Measurements from ENCODE around the gene TBC1D22A. TPM values are rescaled to one million over a fixed set of nuclear protein-coding genes. Genes with fewer than 3 reads are reported as not detected.
"Not testable (repeated sequence)": the region's sequence is repeated elsewhere in the genome, so short reads cannot be mapped to it uniquely, and the experiment has no call there.

The TBC1D22A gene
- total RNA-seq, 2 experiments from 2014 or later, result 33.2 to 34.9 TPM

GRCh38 chr22:47116426-47117341 is 354.2 kb downstream of the TBC1D22A start:
- no peaks in the 10 kb centered on the region for H3K9me3 Mint-ChIP-seq
- H3K27me3 Mint-ChIP-seq, result no peaks in the 10 kb centered on the region
- peaks cover 5% of the 10 kb centered on the region for H3K36me3 Mint-ChIP-seq
- intact Hi-C loops (cut with micrococcal nuclease), result no loop called here
- no peak for DNase-seq
- ChIA-PET POLR2A (no interaction called here), CTCF (no interaction called here)
- H3K27ac Mint-ChIP-seq, result no peak overlapping the region
- no peak overlapping the region for H3K4me3 Mint-ChIP-seq
- no peaks in the 10 kb centered on the region for H3K4me1 Mint-ChIP-seq (ENCODE audit: low read depth)

DNA sequence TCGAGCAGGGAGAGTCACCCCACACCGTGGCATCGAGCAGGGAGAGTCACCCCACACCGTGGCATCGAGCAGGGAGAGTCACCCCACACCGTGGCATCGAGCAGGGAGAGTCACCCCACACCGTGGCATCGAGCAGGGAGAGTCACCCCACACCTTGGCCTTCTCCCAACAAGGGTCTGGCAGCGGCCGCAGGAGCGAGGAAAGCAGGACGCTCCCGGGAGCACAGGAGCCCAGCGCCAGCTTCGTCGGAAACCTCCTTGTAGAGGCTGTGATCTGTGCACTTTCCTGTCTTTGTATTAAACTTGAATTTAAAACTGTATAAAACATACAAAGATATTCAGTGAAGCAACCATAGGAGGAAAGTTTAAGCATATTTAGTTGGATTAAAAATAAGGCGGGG is 355.0 kb downstream of the TBC1D22A start:
- H3K27me3 Mint-ChIP-seq; H3K4me1 Mint-ChIP-seq (ENCODE audit: low read depth); DNase-seq; POLR2A ChIA-PET; CTCF ChIA-PET; intact Hi-C loops (cut with micrococcal nuclease); H3K4me3 Mint-ChIP-seq; H3K9me3 Mint-ChIP-seq; H3K27ac Mint-ChIP-seq; H3K36me3 Mint-ChIP-seq: not testable (repeated sequence)

GRCh38 chr22:47119181-47119580 is 356.7 kb downstream of the TBC1D22A start:
- no peaks in the 10 kb centered on the region for H3K9me3 Mint-ChIP-seq
- ChIA-PET CTCF (no interaction called here), POLR2A (no interaction called here)

DNA sequence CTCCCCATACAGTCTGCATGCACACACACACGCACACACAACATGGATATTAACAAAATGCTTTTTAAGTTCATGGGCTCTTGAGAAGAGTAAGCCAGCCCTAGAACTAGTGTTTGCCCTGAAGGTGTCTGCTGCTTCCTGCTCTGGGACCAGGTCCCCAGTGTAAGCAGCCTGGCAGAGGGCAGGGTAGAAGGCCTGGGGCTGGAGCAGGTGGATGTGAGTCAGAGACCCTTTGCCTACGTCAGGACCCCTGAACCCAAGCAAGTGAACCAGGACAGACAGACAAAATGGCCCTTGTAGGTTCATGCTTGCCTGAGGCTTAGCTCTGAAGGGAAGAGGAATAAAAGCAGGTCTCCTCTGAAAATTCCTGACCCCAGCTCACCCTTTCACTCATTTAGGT is 357.9 kb downstream of the TBC1D22A start:
- intact Hi-C loops (cut with micrococcal nuclease), result no loop called here

More at GRCh38 chr22:47119181-47119580, 356.7 kb downstream of the TBC1D22A start:
- H3K27ac Mint-ChIP-seq, result no peak overlapping the region
- DNase-seq, result no peak
- H3K4me3 Mint-ChIP-seq, result no peak overlapping the region
- no peaks in the 10 kb centered on the region for H3K4me1 Mint-ChIP-seq (ENCODE audit: low read depth)
- H3K36me3 Mint-ChIP-seq, result peaks cover 3% of the 10 kb centered on the region
- no peaks in the 10 kb centered on the region for H3K27me3 Mint-ChIP-seq
- intact Hi-C loops (cut with micrococcal nuclease), result no loop called here

GRCh38 chr22:47121791-47122190 is 359.3 kb downstream of the TBC1D22A start:
- ChIA-PET POLR2A (no interaction called here), CTCF (no interaction called here)
- no peaks in the 10 kb centered on the region for H3K27me3 Mint-ChIP-seq
- H3K27ac Mint-ChIP-seq, result no peak overlapping the region
- peaks cover 3% of the 10 kb centered on the region for H3K36me3 Mint-ChIP-seq
- intact Hi-C loops (cut with micrococcal nuclease), result no loop called here
- H3K9me3 Mint-ChIP-seq, result no peaks in the 10 kb centered on the region
- no peak for DNase-seq
- H3K4me3 Mint-ChIP-seq, result no peak overlapping the region
- H3K4me1 Mint-ChIP-seq (ENCODE audit: low read depth), result peaks cover 3% of the 10 kb centered on the region

More for the DNA sequence above, 357.9 kb downstream of the TBC1D22A start:
- Mint-ChIP-seq H3K9me3 (no peaks in the 10 kb centered on the region), H3K27ac (no peak overlapping the region), H3K27me3 (no peaks in the 10 kb centered on the region), H3K4me3 (no peak overlapping the region), H3K36me3 (peaks cover 3% of the 10 kb centered on the region), H3K4me1 (ENCODE audit: low read depth) (no peaks in the 10 kb centered on the region)
- CTCF ChIA-PET, result no interaction called here
- POLR2A ChIA-PET, result no interaction called here
- no peak for DNase-seq

GRCh38 chr22:47122441-47123000 is 360.1 kb downstream of the TBC1D22A start:
- DNase-seq, result no peak
- H3K4me1 Mint-ChIP-seq (ENCODE audit: low read depth), result peaks cover 4% of the 10 kb centered on the region

DNA sequence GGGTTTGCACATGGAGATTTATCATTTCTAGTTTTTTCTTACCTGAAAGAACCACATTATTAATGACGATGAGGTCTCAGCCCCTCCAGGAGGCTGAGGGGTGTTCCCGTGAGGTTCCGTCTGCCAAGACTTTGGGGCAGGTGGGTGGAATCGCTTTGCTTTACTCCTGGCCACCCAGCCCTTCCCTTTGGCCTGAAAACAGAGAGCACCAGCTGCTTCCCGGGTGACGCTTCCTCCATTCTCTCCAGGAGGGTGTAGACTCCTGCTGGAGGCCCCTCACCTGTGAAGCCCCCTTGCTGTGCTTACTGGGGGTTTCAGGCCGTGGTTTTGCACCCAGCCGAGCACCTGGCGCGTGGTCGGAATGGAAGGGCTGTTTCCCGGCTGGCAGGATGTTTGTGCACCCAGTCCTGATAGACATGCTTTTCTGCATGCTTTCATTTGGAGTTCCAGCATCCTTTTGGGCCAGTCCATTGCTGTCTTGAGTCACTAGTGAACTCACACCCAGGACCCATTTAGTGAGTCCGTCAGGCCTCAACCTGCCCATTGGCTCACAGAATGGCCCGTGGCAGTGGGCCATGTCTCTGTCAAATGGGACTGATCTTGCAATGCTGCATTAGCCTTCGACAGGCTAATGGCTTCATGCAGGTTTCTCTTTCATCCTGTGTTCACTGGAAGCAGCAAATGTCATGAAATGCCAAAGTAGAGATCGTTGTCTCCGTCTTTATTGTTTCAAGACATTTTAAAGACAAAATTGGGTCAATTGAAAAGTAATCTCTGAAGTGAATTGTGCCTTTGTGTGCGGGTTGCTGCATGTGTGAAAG is 360.8 kb downstream of the TBC1D22A start:
- no peaks in the 10 kb centered on the region for H3K36me3 Mint-ChIP-seq
- intact Hi-C loops (cut with micrococcal nuclease), result no loop called here
- POLR2A ChIA-PET, result no interaction called here
- no peaks in the 10 kb centered on the region for H3K9me3 Mint-ChIP-seq
- H3K4me3 Mint-ChIP-seq, result no peak overlapping the region
- CTCF ChIA-PET, result no interaction called here
- DNase-seq, result no peak
- peaks cover 4% of the 10 kb centered on the region for H3K4me1 Mint-ChIP-seq (ENCODE audit: low read depth)
- peak overlapping the region; percentile 38 for H3K27ac Mint-ChIP-seq
- H3K27me3 Mint-ChIP-seq, result no peaks in the 10 kb centered on the region

More at GRCh38 chr22:47122441-47123000, 360.1 kb downstream of the TBC1D22A start:
- POLR2A ChIA-PET, result no interaction called here
- CTCF ChIA-PET, result no interaction called here
- intact Hi-C loops (cut with micrococcal nuclease), result no loop called here
- Mint-ChIP-seq H3K36me3 (no peaks in the 10 kb centered on the region), H3K9me3 (no peaks in the 10 kb centered on the region), H3K4me3 (no peak overlapping the region), H3K27ac (no peak overlapping the region), H3K27me3 (no peaks in the 10 kb centered on the region)

- ChIA-PET POLR2A (no interaction called here), CTCF (no interaction called here)
- no peaks in the 10 kb centered on the region for H3K27me3 Mint-ChIP-seq
- no peak for DNase-seq
- peaks cover 4% of the 10 kb centered on the region for H3K4me1 Mint-ChIP-seq (ENCODE audit: low read depth)
- H3K4me3 Mint-ChIP-seq, result no peak overlapping the region
- no peaks in the 10 kb centered on the region for H3K9me3 Mint-ChIP-seq
- peak overlapping the region; percentile 38 for H3K27ac Mint-ChIP-seq
- intact Hi-C loops (cut with micrococcal nuclease), result no loop called here
- peaks cover 2% of the 10 kb centered on the region for H3K36me3 Mint-ChIP-seq
Measured at GRCh38 chr22:47123827-47124442, 361.5 kb downstream of the TBC1D22A start.

DNA sequence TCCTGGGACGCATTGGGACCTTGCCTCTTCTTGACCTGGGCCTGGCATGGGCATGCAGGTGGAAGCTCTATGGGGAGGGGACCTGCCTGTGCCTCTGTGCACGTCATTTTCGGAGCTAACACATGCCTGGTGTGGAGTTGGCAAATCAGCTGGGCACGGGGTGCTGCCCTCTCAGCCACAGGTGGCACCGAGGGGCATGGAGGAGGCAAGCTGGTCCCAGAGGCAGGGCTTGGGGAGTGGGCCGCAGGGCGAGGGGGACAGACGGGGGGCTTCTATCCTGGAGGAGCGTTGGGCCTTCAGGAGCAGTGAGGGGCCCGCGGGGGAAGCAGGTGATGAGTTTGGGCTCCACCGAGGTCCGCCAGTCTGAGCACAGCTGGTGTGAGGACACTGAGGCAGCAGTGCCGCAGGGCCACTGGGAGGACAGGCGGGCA is 362.0 kb downstream of the TBC1D22A start:
- no peak for DNase-seq
- peaks cover 4% of the 10 kb centered on the region for H3K4me1 Mint-ChIP-seq (ENCODE audit: low read depth)
- H3K9me3 Mint-ChIP-seq, result no peaks in the 10 kb centered on the region
- H3K27ac Mint-ChIP-seq, result no peak overlapping the region
- H3K36me3 Mint-ChIP-seq, result peaks cover 2% of the 10 kb centered on the region
- no peak overlapping the region for H3K4me3 Mint-ChIP-seq
- no peaks in the 10 kb centered on the region for H3K27me3 Mint-ChIP-seq
- ChIA-PET POLR2A (no interaction called here), CTCF (no interaction called here)
- intact Hi-C loops (cut with micrococcal nuclease), result no loop called here

DNA sequence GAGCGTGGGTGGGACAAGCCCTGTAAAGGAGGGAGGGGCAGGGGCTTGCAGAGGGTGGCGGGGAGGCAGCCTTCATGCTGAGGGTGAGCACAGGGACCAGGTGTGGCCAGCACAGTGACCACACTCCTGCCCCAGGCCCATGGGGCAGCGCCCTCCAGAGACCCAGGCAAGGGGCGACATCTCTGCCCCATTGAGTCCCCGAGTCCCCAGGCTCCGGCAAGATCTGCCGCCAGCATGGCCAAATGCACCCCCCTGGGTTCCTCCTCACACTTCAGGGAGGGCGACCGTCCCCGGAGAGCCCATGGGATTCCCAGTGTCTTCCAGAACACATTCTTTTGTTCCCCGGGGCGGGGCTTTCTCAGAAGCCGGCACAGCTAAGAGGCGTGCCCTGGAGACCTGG is 362.5 kb downstream of the TBC1D22A start:
- CTCF ChIA-PET, result no interaction called here
- H3K27me3 Mint-ChIP-seq, result no peaks in the 10 kb centered on the region
- H3K4me3 Mint-ChIP-seq, result no peak overlapping the region
- H3K27ac Mint-ChIP-seq, result no peak overlapping the region
- H3K36me3 Mint-ChIP-seq, result peaks cover 2% of the 10 kb centered on the region
- no peaks in the 10 kb centered on the region for H3K9me3 Mint-ChIP-seq
- no peak for DNase-seq
- H3K4me1 Mint-ChIP-seq (ENCODE audit: low read depth), result peaks cover 7% of the 10 kb centered on the region
- intact Hi-C loops (cut with micrococcal nuclease), result no loop called here
- POLR2A ChIA-PET, result no interaction called here

GRCh38 chr22:47125603-47126002 is 363.2 kb downstream of the TBC1D22A start:
- no peak for DNase-seq
- Mint-ChIP-seq H3K9me3 (no peaks in the 10 kb centered on the region), H3K27ac (no peak overlapping the region), H3K4me1 (ENCODE audit: low read depth) (peaks cover 7% of the 10 kb centered on the region), H3K27me3 (no peaks in the 10 kb centered on the region), H3K36me3 (peaks cover 2% of the 10 kb centered on the region), H3K4me3 (no peak overlapping the region)
- intact Hi-C loops (cut with micrococcal nuclease), result no loop called here
- ChIA-PET CTCF (no interaction called here), POLR2A (no interaction called here)

DNA sequence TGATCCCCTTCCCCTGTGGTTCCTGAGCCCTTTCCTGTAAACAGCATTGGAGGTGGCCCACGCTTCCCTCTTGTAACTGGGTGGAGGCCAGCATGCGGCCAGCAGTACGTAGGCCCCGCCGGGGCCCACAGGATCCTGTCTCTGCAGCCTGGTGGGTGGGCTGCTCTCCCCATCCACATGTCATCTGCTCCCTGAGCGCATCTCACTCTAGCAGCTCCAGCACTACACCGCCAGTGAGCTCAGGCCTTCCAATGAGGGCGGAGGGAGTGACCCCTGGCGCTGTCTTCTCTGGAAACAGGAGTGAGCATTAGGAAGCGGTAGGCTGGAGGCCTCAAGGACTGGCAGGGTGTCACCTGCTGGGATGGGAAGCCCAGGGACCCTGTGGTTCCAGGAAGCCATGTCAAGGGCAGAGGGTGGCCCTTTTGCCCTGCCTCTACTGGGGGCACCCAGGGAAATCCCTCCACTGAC is 363.9 kb downstream of the TBC1D22A start:
- no peak overlapping the region for H3K4me3 Mint-ChIP-seq
- peaks cover 2% of the 10 kb centered on the region for H3K36me3 Mint-ChIP-seq
- H3K4me1 Mint-ChIP-seq (ENCODE audit: low read depth), result peaks cover 7% of the 10 kb centered on the region
- ChIA-PET CTCF (no interaction called here), POLR2A (no interaction called here)
- no peak for DNase-seq
- no peaks in the 10 kb centered on the region for H3K9me3 Mint-ChIP-seq
- H3K27me3 Mint-ChIP-seq, result no peaks in the 10 kb centered on the region
- no peak overlapping the region for H3K27ac Mint-ChIP-seq
- intact Hi-C loops (cut with micrococcal nuclease), result no loop called here
